ENCODE data around the gene PGAP3. TPM values are rescaled to one million over a fixed set of nuclear protein-coding genes. Genes with fewer than 3 reads are reported as not detected.

The PGAP3 gene
- total RNA-seq, 1 experiment from 2014 or later: 29.0 TPM

- H3K79me2 ChIP-seq (ENCODE audit: insufficient read depth, low read length): no peaks in the 10 kb centered on the region
- no peak overlapping the region for H3K18ac ChIP-seq (ENCODE audit: insufficient read length, low read depth, low read length)
- H2AFZ ChIP-seq (ENCODE audit: low read length): no peak overlapping the region
- H2BK120ac ChIP-seq (ENCODE audit: low read depth, low read length, poor library complexity, severe bottlenecking): no peak overlapping the region
- no peak overlapping the region for H4K91ac ChIP-seq (ENCODE audit: insufficient read length, low read depth, low read length)
- peak; percentile 58 for DNase-seq
- peaks cover 0 to 4% (median 3%) of the 10 kb centered on the region in 3 experiments; a peak in 3 of 7 replicates for H3K36me3 Mint-ChIP-seq (ENCODE audit: insufficient read depth in 1 of 3, low read depth in 3 of 3)
- H3K9me3 Mint-ChIP-seq: no peaks in the 10 kb centered on the region
- no peak overlapping the region for H4K5ac ChIP-seq (ENCODE audit: insufficient read length, low read depth, low read length)
- no peak overlapping the region for H3K4me2 ChIP-seq (ENCODE audit: insufficient read depth, insufficient read length, low read length)
- no peak overlapping the region for H2AK5ac ChIP-seq (ENCODE audit: insufficient read length, low read length)
- peak overlapping the region in 2 of 3 experiments; percentile 82 to 91; a peak in 3 of 7 replicates for H3K27ac Mint-ChIP-seq
- H2BK5ac ChIP-seq (ENCODE audit: insufficient read length, low read length): no peak overlapping the region
- TF ChIP-seq CTCF (conservative IDR thresholded peaks at IDR 0.05): no peak
- H3K4me1 ChIP-seq (ENCODE audit: insufficient read depth, low read length): no peaks in the 10 kb centered on the region
- no peak overlapping the region for H3K56ac ChIP-seq (ENCODE audit: insufficient read length, low read depth, low read length)
- H3K23me2 ChIP-seq (ENCODE audit: insufficient read length, low read depth, low read length, poor library complexity, severe bottlenecking): no peaks in the 10 kb centered on the region
- H2BK20ac ChIP-seq (ENCODE audit: low read depth, low read length, poor library complexity, severe bottlenecking): no peak overlapping the region
- no CpG with 5 or more reads among the region's 11 CpGs for whole genome bisulfite sequencing (ENCODE audit: extremely low coverage, insufficient read length, low lambda C conversion rate)
- H2BK15ac ChIP-seq (ENCODE audit: low read depth, low read length): no peak overlapping the region
- H3K4me1 Mint-ChIP-seq: peaks cover 31 to 33% of the 10 kb centered on the region in 2 experiments
- H3K23ac ChIP-seq (ENCODE audit: insufficient read length, low read depth, low read length): no peak overlapping the region
- H3K9me3 ChIP-seq (ENCODE audit: control insufficient read depth, low read depth, low read length): no peaks in the 10 kb centered on the region
- H3K27me3 Mint-ChIP-seq (ENCODE audit: low read depth): peaks cover 19% of the 10 kb centered on the region
- H3K4ac ChIP-seq (ENCODE audit: low read depth, low read length): no peak overlapping the region
- H3K27ac ChIP-seq (ENCODE audit: insufficient read length, low read depth, low read length): no peak overlapping the region
- no peak overlapping the region for H4K8ac ChIP-seq (replicated peaks; ENCODE audit: insufficient read length, low read depth, low read length)
- no peak overlapping the region for H3K9ac ChIP-seq (ENCODE audit: extremely low read depth, insufficient read length, low read length)
- H3K4me3 Mint-ChIP-seq: no peak overlapping the region
- no peak overlapping the region for H3T11ph ChIP-seq (ENCODE audit: low read length)
- H3K27me3 ChIP-seq (ENCODE audit: insufficient read depth, low read length): no peaks in the 10 kb centered on the region
- H3K14ac ChIP-seq (ENCODE audit: insufficient read depth, low read length): no peak overlapping the region
- no peaks in the 10 kb centered on the region for H3K79me1 ChIP-seq (ENCODE audit: insufficient read depth, low read depth, low read length, poor library complexity, severe bottlenecking)
- H2BK12ac ChIP-seq (ENCODE audit: insufficient read length, low read depth, low read length): no peak overlapping the region
- no peaks in the 10 kb centered on the region for H4K20me1 ChIP-seq (ENCODE audit: control insufficient read depth, insufficient read depth, insufficient read length)
These were observed 13.0 kb downstream of the PGAP3 start for GRCh38 chr17:39674702-39675389.
